SJCRH30 (cell line): ENCODE measurements around the gene BICD2. TPM values are rescaled to one million over a fixed set of nuclear protein-coding genes. Genes with fewer than 3 reads are reported as not detected.

ENCODE experiments used
- DNase-seq, 2 experiments: peaks; one replicate each; pipeline ENCODE4 v3.0.0-alpha.2; 2015 to 2020
- H3K27ac ChIP-seq: fragments of 250-450 bp; sonication (Bioruptor Pico); 2 replicates; pipeline ENCODE4 v1.5.1; 2020; ENCODE audit warnings: mild to moderate bottlenecking, moderate library complexity
- H3K27me3 ChIP-seq: fragments of 250-450 bp; sonication (Bioruptor Pico); 2 replicates; pipeline ENCODE4 v1.5.1; 2020; ENCODE audit warnings: mild to moderate bottlenecking, moderate library complexity
- H3K36me3 ChIP-seq: fragments of 250-450 bp; sonication (Bioruptor Pico); 2 replicates; pipeline ENCODE4 v1.5.1; 2020; ENCODE audit warnings: mild to moderate bottlenecking, moderate library complexity
- H3K4me1 ChIP-seq: fragments of 250-450 bp; sonication (Bioruptor Pico); 2 replicates; pipeline ENCODE4 v1.5.1; 2020; ENCODE audit warnings: mild to moderate bottlenecking, moderate library complexity
- H3K4me3 ChIP-seq: fragments of 250-450 bp; sonication (Bioruptor Pico); 2 replicates; pipeline ENCODE4 v1.5.1; 2020; ENCODE audit warnings: mild to moderate bottlenecking, moderate library complexity
- H3K9me3 ChIP-seq: fragments of 250-450 bp; sonication (Bioruptor Pico); replicated peaks from 2 replicates; pipeline ENCODE4 v1.5.1; 2020; ENCODE audit warnings: mild to moderate bottlenecking, moderate library complexity
- total RNA-seq: library from RNA; depleted of rRNA; stranded (reverse); fragments of >200 nt; shearing (Covaris generic); gene quantifications from 2 replicates; pipeline ENCODE4 v1.2.3, GENCODE V29; 2014

BICD2 gene
- total RNA-seq, 1 experiment from 2014 or later, result 64.6 TPM

GRCh38 chr9:92711146-92711545 lies 53.5 kb downstream of the BICD2 start:
- no peak for DNase-seq
- H3K4me1 ChIP-seq, result no peaks in the 10 kb centered on the region
- H3K27ac ChIP-seq, result no peak overlapping the region
- H3K4me3 ChIP-seq, result no peak overlapping the region
- no peaks in the 10 kb centered on the region for H3K9me3 ChIP-seq
- peaks cover 55% of the 10 kb centered on the region for H3K36me3 ChIP-seq
- H3K27me3 ChIP-seq, result no peaks in the 10 kb centered on the region

DNA sequence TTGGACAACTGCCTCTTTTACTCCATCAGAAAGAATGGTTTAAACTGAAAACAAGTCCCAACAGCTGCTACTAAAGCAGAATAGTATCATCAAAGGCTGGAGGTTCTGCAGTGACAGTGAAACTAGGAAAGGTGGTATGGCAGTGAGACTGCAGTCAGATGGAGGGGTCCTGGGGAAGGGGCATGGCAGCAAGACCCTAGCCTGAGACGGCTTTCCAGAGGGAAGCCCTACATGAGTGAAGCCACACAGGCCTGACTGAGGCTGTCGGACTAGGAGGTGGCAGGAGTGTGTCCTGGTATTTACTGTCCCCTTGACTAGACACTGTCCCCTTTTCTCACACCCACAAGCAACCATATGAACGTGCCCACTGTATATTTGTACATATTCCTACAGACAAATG lies 54.3 kb downstream of the BICD2 start:
- DNase-seq, result no peak
- no peaks in the 10 kb centered on the region for H3K9me3 ChIP-seq
- H3K36me3 ChIP-seq, result peaks cover 47% of the 10 kb centered on the region
- H3K4me1 ChIP-seq, result no peaks in the 10 kb centered on the region
- no peak overlapping the region for H3K4me3 ChIP-seq
- no peaks in the 10 kb centered on the region for H3K27me3 ChIP-seq
- no peak overlapping the region for H3K27ac ChIP-seq

DNA sequence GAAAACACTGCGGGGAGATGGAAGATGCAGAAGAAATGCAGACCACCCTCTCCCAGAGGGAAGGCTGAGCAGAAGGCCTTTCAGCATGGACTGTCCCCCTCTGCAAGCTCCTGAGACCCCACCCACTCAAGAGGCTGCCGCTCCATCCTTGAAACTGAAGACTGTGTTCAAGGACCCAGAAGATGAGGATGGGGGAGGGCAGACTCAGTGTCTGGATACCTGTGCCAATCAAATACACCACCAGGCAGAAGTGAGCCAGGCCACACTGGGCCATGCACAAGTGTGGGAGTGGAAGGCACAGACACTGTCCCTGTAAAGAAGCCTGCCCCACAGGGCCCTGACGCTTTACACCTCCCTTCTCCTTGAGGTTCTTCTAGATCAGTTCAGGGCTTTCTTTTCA lies 54.7 kb downstream of the BICD2 start:
- Histone ChIP-seq H3K27me3 (no peaks in the 10 kb centered on the region), H3K27ac (no peak overlapping the region), H3K9me3 (no peaks in the 10 kb centered on the region), H3K4me1 (no peaks in the 10 kb centered on the region), H3K36me3 (peaks cover 43% of the 10 kb centered on the region), H3K4me3 (no peak overlapping the region)
- no peak for DNase-seq

DNA sequence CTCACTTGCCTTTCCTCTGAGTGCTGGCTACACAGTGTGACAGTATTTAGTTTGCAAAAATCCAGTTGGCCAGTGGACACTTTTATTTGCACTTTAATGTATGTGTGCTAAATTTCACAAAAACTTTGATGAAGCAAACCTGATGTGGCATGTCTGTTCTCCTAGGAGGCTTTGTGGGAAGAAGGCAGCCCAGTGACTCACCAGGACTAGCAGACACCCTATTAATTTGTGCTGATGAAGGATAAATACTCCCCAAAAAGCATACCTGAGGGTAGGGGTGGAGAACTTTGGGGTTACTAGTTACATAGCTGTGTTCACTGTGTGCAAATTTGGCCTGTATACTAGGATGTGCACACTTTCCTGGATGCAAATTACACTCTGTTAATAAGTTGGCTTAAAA lies 55.4 kb downstream of the BICD2 start:
- H3K9me3 ChIP-seq, result no peaks in the 10 kb centered on the region
- no peak overlapping the region for H3K4me3 ChIP-seq
- no peaks in the 10 kb centered on the region for H3K4me1 ChIP-seq
- no peak overlapping the region for H3K27ac ChIP-seq
- peaks cover 37% of the 10 kb centered on the region for H3K36me3 ChIP-seq
- no peaks in the 10 kb centered on the region for H3K27me3 ChIP-seq
- no peak for DNase-seq

GRCh38 chr9:92707530-92707929 lies 57.1 kb downstream of the BICD2 start:
- Histone ChIP-seq H3K36me3 (peaks cover 24% of the 10 kb centered on the region), H3K27ac (no peak overlapping the region), H3K4me3 (no peak overlapping the region), H3K27me3 (no peaks in the 10 kb centered on the region), H3K4me1 (no peaks in the 10 kb centered on the region), H3K9me3 (no peaks in the 10 kb centered on the region)
- DNase-seq, result no peak

DNA sequence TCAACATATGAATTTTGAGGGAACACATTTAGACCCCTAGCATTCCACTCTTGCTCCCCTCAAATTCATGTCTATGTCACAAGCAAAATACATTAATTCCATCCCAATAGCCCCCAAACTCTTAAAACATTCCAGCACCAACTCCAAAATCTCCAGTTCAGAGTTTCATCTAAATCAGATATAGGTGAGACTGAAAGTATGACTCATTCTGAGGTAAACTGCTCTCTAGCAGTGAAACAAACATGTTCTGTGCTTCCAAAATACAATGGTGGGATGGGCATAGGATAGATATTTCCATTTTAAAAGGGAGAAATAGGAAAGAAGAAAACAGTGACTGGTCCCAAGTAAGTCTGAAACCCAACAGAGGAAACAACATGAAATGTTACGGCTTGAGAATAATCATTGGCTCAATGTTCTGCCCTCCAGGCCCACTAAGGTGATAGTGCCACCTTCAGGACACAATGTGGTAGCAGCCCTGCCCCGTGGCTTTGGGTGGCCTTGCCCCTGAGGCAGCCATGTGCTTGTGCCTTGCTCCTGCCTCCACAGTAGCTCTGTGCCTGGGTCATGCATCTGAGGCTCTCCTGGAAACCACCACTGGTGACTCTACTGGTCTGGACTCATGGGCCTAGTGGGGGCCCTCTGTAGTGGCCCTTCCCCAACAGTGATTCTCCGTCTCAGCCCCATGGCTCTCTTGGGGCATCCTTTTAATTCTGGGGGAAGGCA lies 58.3 kb downstream of the BICD2 start:
- Histone ChIP-seq H3K9me3 (no peaks in the 10 kb centered on the region), H3K36me3 (peaks cover 12% of the 10 kb centered on the region; the same call in 1 of the 2 replicates), H3K4me1 (no peaks in the 10 kb centered on the region), H3K4me3 (no peak overlapping the region), H3K27ac (no peak overlapping the region), H3K27me3 (no peaks in the 10 kb centered on the region)
- DNase-seq, result peak; percentile 43 to 66

DNA sequence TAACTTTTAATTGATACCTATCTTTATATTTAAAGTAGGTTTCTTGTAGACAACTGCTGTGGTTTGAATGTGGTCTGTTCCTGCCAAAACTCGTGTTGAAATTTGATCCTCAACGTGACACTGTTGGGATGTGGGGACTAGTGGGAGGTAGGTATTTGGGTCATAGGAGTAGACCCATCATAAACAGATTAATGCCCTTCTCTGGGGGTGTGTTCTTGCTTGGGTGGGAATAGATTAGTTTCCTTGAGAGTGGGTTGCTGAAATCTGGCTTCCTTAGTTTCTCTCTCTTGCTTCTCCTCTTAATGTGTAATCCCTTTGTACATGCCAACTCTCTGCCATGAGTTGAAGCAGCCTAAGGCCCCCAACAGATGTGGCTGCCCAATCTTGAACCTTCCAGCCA lies 60.1 kb downstream of the BICD2 start:
- Histone ChIP-seq H3K4me3 (no peak overlapping the region), H3K9me3 (no peaks in the 10 kb centered on the region), H3K27me3 (no peaks in the 10 kb centered on the region), H3K4me1 (no peaks in the 10 kb centered on the region), H3K27ac (no peak overlapping the region), H3K36me3 (0 out of 2 replicates have a peak, but pooled peaks cover 4% of the 10 kb centered on the region)
- DNase-seq, result no peak

- Histone ChIP-seq H3K4me1 (no peaks in the 10 kb centered on the region), H3K36me3 (no peaks in the 10 kb centered on the region), H3K4me3 (no peak overlapping the region), H3K27ac (no peak overlapping the region), H3K27me3 (no peaks in the 10 kb centered on the region), H3K9me3 (peaks cover 10% of the 10 kb centered on the region)
- no peak for DNase-seq
Observed at GRCh38 chr9:92696619-92697018, 68.0 kb downstream of the BICD2 start.

DNA sequence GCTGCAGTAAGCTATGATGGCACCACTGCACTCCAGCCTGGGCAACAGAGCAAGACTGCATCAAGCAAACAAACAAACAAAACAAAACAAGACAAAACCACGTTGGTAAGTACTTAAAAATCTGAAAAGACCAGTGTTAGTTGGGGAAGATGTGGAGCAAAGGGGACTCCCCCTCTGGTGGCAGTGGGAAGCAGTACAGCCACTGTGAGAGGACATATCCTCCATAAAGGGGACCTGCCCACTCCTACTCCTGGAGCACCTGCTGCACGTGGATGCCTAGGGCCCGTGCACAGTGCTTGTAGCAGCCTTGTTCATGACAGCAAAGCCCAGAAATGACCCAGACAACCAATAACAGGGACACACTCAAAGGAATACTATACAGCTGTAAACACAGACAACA lies 77.7 kb downstream of the BICD2 start:
- H3K4me1 ChIP-seq, result no peaks in the 10 kb centered on the region
- H3K36me3 ChIP-seq, result no peaks in the 10 kb centered on the region
- H3K9me3 ChIP-seq, result peaks cover 3% of the 10 kb centered on the region; the same call in 1 of the 2 replicates
- H3K27ac ChIP-seq, result no peak overlapping the region
- DNase-seq, result peak in 1 of 2 experiments; percentile 24
- no peaks in the 10 kb centered on the region for H3K27me3 ChIP-seq
- H3K4me3 ChIP-seq, result no peak overlapping the region

- H3K4me1 ChIP-seq, result no peaks in the 10 kb centered on the region
- H3K36me3 ChIP-seq, result no peaks in the 10 kb centered on the region
- H3K27ac ChIP-seq, result no peak overlapping the region
- H3K4me3 ChIP-seq, result no peak overlapping the region
- H3K9me3 ChIP-seq, result peaks cover 3% of the 10 kb centered on the region; the same call in 1 of the 2 replicates
- no peaks in the 10 kb centered on the region for H3K27me3 ChIP-seq
- DNase-seq, result no peak
Observed at GRCh38 chr9:92685022-92685421, 79.6 kb downstream of the BICD2 start.

- Histone ChIP-seq H3K4me3 (no peak overlapping the region), H3K4me1 (no peaks in the 10 kb centered on the region), H3K27me3 (no peaks in the 10 kb centered on the region), H3K27ac (no peak overlapping the region), H3K9me3 (no peaks in the 10 kb centered on the region), H3K36me3 (no peaks in the 10 kb centered on the region)
- DNase-seq, result no peak
Observed at GRCh38 chr9:92682269-92682668, 82.4 kb downstream of the BICD2 start.

- Histone ChIP-seq H3K4me1 (no peaks in the 10 kb centered on the region), H3K9me3 (no peaks in the 10 kb centered on the region), H3K36me3 (no peaks in the 10 kb centered on the region), H3K4me3 (no peak overlapping the region), H3K27me3 (no peaks in the 10 kb centered on the region), H3K27ac (no peak overlapping the region)
- no peak for DNase-seq
Observed at GRCh38 chr9:92680166-92681119, 84.2 kb downstream of the BICD2 start.

DNA sequence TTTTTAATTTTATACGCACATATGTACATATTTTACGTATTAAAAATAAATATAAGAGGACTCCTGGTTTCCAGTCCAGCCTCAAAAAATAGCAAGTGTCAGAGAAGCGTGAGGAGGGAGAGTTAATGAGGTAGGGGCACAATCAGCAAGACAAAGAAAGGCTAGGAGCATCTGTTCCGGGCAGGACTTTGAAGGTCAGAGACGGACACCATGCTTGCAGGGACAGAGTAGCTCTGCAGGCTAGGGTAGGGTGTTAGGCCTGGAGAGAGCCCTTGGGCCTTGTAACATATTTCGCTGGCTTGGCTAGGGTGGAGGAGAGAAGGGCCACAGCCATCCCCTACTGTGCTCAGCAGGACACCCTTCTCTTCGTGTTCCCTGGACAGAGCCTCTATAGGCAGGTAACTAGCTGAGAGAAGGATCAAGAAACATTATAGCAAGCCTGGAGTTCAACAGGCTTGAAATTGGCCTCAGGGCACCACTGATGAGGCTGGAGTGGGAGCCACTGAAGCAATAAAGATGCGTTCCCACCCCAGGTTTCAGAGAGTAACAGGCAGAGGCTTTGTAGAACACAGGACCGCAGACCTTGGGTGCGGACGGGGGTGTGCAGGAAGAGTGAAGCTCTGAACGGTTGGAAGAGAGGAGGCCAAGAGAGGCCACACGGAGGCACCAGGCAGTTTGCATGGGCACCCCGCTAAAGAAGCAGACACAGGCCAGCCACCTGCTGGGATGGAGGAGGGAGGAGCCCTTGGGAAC lies 85.0 kb downstream of the BICD2 start:
- Histone ChIP-seq H3K4me3 (no peak overlapping the region), H3K9me3 (no peaks in the 10 kb centered on the region), H3K27ac (no peak overlapping the region), H3K27me3 (no peaks in the 10 kb centered on the region), H3K36me3 (no peaks in the 10 kb centered on the region), H3K4me1 (no peaks in the 10 kb centered on the region)
- DNase-seq, result no peak

- Histone ChIP-seq H3K27me3 (no peaks in the 10 kb centered on the region), H3K36me3 (no peaks in the 10 kb centered on the region), H3K4me1 (no peaks in the 10 kb centered on the region; the same call in 1 of the 2 replicates), H3K4me3 (peak overlapping the region; percentile 79), H3K27ac (no peak overlapping the region; the same call in 1 of the 2 replicates), H3K9me3 (no peaks in the 10 kb centered on the region)
- DNase-seq, result peak; percentile 47 to 51
Observed at GRCh38 chr9:92671323-92671722, 93.3 kb downstream of the BICD2 start.
